Stimulated activated CD8-positive, alpha-beta memory T cell treated with anti-CD3 and anti-CD28 coated beads, Interleukin-4, amount 100 ng/mL, for 48 hours (primary cell): ENCODE data around the gene SETD2.

Source experiments
- DNase-seq: peaks from one replicate; pipeline ENCODE4 v3.0.0-alpha.2; 2020

The SETD2 gene

DNA sequence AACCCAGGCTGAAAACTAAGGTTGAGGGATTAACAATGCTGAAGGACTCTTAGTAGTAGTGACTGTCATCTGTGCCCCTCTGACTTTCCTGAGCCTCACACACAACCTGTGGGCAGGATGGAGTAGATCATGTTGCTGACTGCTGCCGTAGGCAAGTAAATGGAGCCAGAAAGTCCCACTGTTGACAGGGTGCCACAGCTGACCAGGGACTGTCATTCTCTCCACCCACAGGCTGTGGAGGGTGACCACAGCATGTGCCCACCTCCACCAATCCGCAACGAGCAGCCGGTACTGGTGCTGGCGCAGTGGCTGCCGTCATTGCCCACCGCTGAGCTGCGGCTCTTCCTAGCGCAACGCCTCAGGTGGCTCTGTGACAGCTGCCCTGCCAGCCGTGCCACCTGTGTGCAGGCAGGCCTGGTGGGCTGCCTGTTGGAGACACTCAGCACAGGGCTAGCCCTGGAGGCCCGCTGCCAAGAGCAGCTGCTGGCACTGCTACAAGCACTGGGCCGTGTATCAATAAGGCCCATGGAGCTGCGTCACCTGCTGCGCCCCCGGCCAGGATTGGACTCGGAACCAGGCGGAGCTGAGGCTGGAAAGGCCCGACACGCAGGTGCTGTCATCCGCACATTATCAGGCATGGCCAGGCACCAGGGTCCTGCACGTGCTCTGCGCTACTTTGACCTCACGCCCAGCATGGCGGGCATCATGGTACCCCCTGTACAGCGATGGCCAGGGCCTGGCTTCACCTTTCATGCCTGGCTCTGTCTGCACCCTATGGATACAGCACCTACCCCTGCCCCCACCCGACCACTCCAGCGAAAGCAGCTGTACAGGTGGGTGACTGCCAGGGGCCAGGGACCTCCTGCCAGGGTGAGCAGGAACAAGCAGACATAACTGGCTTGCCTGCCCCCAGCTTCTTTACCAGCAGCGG is 168.8 kb downstream of the SETD2 start:
- DNase-seq: no peak

DNA sequence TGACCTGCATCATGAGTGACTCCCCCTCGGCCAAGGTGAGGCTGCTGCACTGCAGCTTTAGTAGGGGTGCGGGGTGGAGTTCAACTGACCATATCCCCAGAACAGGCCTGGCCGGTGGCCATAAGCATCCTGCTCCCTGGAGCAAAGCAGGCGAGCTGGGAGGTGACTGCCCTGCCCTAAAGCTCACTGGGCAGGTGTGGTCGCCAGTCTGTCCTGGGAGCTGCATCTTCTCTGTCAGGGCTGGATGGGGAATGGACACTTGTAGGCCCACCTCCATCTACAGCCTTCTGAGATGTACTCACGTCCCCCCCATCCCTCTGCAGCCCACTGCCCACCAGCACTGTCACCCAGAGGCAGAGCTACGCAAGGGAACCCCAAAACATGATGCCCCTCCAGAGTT is 169.9 kb downstream of the SETD2 start:
- no peak for DNase-seq

GRCh38 chr3:46993292-46993691 is 170.6 kb downstream of the SETD2 start:
- no peak for DNase-seq

DNA sequence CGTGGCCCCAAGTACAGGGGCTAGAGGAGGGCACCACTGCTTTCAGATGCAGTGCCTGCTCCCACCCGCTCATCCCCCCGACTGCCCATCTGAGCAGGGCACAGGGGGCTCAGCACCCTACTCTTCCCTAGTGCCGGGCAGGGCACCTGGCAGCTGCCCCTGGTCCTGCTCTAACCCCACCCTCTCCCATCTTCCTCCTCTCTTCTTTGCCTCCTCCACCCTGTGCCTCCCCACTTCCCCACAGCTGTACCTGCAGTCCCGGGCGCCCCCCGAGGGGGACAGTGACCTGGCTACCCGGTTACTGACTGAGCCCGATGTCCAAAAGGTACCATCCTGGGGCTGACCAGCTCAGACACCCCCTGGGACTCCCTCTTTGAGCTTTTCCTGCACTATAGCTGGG is 171.7 kb downstream of the SETD2 start:
- DNase-seq: no peak

- no peak for DNase-seq
These were observed 172.3 kb downstream of the SETD2 start for GRCh38 chr3:46991406-46992165.

DNA sequence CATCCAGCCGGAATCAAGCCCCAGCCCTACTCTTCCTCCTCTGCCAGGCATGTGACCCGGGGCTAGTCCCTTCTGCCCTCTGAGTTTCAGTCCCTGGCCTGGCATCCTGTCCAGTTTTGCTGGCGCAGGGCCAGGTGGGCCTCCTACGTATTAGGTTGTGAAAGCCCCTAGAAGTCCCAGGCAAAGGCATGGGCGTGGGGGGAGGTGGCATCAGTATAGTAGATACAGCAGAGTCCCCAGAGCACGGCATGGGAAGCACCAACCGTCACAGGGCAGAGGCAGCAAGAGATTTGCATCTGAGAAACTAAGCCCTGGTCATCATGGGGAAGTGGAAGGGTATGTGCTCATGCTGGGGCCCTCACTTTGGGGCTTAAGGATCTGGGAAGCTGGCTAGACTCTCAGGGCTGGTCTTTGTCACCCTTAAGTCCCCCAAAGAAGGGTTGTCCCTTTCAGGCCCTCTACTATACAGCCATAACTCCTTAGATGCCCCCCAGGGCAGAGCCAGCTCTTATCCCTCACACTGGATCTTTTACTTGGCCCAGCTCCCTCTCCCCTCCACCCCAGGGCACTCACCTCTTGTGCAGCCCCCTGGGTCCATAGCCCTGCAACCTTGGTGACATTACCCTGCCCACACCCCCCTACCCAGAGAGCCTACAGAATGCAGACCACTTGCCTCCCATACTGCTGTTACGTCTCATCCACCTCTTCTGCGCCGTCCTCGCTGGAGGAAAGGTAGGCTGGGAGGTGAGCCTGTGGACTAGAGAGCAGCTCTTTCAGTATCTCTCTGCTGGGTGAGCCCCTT is 173.1 kb downstream of the SETD2 start:
- DNase-seq: no peak

DNA sequence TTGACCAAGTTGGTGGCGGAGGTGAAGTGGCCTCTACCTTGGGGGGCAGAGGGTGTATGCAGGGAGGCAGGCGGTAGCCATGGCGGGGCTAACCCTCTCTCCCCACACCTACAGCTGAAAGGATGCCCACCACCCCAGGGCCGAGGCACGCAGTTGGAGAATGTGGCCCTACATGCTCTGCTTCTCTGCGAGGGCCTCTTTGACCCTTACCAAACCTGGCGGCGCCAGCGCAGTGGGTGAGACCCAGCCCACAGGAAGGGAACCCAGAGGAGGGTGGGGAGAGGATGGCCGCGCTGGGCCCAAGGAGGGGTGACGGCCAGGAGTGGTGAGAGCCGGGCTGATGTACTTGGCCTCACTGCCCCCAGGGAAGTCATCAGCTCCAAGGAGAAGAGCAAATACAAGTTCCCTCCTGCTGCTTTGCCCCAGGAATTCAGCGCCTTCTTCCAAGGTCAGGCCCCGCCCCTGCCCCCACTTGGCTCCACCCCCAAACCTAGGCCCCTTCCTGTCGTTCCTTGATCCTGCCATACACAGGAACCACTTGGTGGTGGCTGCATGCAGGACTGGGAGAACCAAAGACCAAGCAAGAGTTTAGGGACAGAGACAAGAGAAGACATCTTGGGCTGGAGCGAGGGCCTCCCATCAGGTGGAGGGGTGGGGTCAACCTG is 174.6 kb downstream of the SETD2 start:
- DNase-seq: no peak

DNA sequence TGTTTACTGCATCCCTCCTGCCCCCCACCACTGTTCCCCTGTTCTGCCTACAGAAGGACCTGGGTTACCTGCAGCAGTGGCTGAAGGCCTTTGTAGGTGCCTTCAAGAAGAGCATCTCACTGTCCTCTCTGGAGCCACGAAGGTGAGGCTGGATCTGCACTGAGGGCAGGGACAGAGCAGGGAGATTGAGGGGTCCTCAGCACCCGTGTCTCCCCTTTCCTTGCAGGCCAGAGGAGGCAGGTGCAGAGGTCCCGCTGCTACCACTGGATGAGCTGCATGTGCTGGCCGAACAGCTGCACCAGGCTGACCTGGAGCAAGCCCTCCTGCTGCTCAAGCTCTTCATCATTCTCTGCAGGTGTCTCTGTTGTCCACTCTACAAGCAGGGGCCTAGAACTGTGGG is 175.3 kb downstream of the SETD2 start:
- no peak for DNase-seq

DNA sequence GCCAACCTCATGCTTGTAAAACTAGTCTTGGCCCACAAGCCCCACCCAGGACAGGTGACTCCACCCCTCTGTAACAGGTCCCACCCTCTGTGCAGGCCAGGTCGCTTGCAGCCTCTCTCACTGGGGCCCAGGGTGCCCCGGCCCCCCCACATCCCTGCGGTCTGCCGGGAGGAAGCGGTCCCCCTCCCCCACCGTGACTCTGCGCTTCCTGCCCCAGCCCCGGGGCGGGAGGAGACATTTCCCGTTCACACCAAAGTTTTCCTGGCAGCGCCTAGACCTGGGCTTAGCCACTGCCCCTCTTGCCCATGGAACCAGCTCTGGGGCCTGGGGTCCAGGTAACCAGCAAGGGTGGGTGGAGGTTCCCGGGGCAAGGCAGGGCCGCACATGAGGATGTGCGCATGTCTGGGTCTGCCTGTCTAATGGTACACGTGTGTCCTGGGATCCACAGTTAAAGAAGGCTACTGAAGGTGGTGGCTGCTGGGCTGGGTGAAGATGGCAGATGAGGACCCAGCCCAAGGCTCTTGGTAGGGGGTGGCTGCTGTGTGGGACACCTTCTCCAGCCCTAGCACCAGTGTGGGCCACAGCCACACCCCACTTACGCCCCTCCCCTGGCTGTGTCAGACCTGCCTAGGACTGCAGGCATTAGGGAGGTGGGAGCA is 176.0 kb downstream of the SETD2 start:
- DNase-seq: peak; percentile 87

- DNase-seq: no peak
These were observed 176.6 kb downstream of the SETD2 start for GRCh38 chr3:46987319-46987742.

- no peak for DNase-seq
These were observed 177.1 kb downstream of the SETD2 start for GRCh38 chr3:46986782-46987310.

DNA sequence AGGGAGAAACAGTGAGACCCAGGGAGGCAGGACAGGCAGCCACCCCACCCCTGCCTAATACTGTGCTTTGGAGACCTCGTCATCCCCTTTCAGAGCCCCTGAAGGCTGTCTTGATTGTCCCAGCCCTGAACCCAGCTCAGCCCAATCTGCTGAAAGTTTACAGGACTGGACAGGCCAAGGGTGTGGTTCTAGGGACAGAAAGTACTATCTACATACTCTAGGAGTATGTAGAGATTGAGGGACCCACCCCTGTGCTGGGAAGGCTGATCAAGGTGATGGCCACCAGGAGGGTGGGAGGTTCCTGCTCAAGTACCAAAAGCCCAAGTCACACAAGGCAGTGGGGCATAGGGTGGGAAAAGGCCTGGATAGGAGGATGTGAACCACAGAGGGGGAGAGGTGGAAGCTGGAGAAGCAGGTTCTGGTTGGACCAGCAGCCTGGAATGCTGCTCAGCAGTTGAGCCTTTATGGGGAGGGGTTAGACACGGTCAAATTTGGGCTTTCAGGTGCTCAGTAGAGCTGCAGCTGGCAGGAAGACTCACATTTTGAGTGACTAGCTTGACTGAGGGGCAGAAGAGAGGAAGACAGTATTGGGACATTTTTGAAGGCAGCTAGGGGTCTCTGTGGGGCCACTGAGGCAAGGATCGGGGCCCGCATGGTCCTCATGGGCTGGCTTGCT is 177.7 kb downstream of the SETD2 start:
- DNase-seq: no peak

GRCh38 chr3:46985588-46985987 is 178.3 kb downstream of the SETD2 start:
- DNase-seq: no peak

GRCh38 chr3:46984591-46985459 is 179.1 kb downstream of the SETD2 start:
- DNase-seq: no peak

DNA sequence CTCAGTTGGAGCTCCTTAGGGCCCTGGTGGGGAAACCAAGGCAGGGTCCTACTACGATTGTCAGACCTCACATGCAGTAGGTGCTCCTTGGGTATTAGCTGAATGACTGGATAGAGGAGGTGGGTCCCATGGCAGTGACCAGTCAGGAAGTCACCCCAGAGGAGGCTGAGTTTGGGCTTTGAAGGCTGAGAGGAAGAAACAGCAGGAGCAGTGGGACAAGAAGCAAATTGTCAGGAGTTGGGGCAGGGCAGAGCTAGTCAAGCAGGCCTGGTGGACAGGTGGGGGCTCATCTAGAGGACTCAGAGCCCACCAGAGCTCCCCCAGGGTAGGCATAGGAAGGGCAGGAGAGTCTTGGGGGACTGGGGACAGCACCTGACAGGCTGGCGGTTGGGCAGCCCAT is 181.4 kb downstream of the SETD2 start:
- DNase-seq: no peak

- no peak for DNase-seq
These were observed 181.9 kb downstream of the SETD2 start for GRCh38 chr3:46981932-46982471.

DNA sequence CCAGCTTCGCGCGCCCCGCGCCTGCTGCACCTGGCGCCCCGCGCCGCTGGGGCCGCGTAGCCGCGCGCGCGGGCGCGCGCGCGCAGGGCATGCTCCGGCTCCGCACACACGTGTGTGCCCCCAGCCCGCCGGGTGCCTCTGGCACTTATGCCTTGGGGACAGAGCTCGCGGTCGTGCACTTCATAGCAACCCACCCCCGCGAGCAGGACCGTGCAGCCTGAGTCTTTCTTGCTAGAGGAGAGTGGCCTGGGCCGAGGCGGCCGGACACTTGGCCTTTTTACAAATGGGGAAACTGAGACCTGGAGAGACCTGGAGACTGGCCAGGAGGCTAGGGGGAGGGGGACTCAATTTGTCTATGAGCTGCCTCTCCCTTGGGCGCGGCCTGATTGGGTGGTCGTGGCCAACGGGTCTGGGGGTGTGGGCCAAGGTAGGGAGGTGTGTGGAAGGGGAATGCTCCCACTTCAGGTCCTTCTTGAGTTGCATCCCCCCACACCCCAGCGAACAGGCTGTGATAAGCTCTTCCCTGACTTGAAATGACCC is 183.9 kb downstream of the SETD2 start:
- no peak for DNase-seq

DNA sequence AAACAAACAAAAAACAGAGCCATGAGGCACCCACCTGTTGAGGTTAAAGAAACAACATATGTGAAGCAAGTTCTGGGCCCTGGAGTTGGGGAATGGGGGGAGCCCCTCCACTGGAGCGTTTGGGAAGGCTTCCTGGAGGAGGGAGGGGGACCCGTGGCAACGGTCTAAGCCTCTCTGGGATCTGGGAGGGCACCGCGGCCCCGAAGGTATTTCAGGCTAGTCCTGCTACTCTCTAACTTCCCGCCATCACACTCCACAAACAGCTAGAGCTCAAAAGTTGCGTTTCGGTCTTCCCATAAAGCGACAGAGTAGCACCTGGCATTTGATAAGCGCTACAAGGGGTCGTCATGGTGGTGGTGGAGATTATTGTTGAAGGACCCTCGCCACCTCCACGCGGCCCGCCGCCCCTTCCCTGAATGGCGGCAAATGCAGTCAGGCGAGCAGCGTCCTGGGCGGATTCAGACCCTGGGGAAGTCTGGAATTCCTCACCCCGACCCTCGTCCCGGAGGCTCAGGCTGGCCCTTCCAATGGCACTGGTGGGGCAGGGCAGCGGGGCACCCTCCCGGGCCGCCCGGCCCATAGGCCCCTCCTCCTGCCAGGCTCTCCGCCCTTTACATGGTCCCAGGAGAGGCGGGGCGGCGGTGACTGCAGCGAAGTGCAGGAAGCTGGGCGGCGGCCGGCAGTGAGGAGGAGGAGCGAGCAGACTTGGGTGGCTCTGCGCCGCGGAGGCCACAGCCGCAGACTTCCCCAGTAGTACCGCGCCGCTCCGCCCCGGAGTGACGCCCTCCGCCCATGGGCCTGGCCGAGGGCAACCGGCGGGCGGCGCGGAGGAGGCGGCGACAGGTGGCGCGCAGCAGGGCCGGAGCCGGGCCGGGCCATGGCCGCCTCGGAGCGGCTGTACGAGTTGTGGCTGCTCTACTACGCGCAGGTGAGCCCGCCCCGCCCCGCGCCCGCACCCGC is 184.6 kb downstream of the SETD2 start, which contains the start of gene NBEAL2:
TSS of gene NBEAL2 (plus strand) at position 682 of the 960 bp plus-strand sequence. CDS start at position 878, 196 bp downstream.
- DNase-seq: peak; percentile 97
